ENCODE data around the gene BRD8.

DNA sequence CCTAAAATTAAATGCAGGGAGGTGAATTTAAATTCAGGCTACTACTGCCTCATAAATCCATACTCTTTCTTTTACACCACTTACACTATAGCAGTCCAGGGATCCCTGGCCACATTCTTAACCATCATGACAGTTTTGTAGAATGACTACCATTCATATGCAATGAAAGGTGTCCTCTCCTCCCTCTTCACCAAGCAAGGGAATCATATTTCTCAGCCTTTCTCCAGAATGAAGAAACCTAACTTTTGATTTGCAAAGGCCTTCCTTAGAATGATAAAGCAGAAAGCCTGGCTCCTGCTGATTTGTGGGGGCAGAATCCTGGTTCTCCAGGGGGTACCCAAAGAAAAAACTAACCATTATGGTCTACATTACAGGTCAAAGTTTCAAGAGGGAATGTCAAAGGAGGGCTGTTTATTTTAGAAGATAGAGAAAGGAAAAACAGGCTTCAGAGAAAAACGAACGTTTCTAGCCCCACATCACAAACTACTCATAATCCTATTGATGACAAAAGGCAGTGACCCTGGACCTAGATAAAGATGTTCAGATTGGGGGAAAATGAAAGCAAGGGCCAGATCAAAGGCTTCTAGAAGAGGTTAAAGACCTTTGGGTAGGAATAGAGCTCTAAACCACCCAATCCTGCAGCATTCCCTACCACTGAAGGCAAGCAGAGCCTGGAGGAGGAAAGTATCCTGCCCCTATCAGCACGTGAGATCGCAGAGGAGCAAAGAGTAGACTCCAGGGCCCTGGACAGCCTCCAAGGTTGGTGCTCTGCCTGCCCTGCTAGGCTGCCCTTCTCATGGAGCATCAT is 83.1 kb downstream of the BRD8 start:
- TF ChIP-seq, protein P1, sequence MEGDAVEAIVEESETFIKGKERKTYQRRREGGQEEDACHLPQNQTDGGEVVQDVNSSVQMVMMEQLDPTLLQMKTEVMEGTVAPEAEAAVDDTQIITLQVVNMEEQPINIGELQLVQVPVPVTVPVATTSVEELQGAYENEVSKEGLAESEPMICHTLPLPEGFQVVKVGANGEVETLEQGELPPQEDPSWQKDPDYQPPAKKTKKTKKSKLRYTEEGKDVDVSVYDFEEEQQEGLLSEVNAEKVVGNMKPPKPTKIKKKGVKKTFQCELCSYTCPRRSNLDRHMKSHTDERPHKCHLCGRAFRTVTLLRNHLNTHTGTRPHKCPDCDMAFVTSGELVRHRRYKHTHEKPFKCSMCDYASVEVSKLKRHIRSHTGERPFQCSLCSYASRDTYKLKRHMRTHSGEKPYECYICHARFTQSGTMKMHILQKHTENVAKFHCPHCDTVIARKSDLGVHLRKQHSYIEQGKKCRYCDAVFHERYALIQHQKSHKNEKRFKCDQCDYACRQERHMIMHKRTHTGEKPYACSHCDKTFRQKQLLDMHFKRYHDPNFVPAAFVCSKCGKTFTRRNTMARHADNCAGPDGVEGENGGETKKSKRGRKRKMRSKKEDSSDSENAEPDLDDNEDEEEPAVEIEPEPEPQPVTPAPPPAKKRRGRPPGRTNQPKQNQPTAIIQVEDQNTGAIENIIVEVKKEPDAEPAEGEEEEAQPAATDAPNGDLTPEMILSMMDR (IDR thresholded peaks at IDR 0.05 in 2 of 3, conservative IDR thresholded peaks at IDR 0.05 in 1 of 3; ENCODE audit: borderline replicate concordance in 1 of 3, insufficient read depth in 1 of 3, low read depth in 2 of 3, low read length in 2 of 3): no peak
- TF ChIP-seq POLR2A (IDR thresholded peaks at IDR 0.05; ENCODE audit: borderline replicate concordance, extremely low read depth, insufficient read depth, insufficient read length): no peak
- TF ChIP-seq, protein P2, sequence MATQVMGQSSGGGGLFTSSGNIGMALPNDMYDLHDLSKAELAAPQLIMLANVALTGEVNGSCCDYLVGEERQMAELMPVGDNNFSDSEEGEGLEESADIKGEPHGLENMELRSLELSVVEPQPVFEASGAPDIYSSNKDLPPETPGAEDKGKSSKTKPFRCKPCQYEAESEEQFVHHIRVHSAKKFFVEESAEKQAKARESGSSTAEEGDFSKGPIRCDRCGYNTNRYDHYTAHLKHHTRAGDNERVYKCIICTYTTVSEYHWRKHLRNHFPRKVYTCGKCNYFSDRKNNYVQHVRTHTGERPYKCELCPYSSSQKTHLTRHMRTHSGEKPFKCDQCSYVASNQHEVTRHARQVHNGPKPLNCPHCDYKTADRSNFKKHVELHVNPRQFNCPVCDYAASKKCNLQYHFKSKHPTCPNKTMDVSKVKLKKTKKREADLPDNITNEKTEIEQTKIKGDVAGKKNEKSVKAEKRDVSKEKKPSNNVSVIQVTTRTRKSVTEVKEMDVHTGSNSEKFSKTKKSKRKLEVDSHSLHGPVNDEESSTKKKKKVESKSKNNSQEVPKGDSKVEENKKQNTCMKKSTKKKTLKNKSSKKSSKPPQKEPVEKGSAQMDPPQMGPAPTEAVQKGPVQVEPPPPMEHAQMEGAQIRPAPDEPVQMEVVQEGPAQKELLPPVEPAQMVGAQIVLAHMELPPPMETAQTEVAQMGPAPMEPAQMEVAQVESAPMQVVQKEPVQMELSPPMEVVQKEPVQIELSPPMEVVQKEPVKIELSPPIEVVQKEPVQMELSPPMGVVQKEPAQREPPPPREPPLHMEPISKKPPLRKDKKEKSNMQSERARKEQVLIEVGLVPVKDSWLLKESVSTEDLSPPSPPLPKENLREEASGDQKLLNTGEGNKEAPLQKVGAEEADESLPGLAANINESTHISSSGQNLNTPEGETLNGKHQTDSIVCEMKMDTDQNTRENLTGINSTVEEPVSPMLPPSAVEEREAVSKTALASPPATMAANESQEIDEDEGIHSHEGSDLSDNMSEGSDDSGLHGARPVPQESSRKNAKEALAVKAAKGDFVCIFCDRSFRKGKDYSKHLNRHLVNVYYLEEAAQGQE (IDR thresholded peaks at IDR 0.05; ENCODE audit: low read depth): no peak
- TF ChIP-seq SP1 (IDR thresholded peaks at IDR 0.05; ENCODE audit: low read depth): no peak
- no peak for TF ChIP-seq EZH2 (IDR thresholded peaks at IDR 0.05)
- no peak for TF ChIP-seq POLR2AphosphoS5 (IDR thresholded peaks at IDR 0.05; ENCODE audit: low read depth, low read length)
- TF ChIP-seq YY1 (IDR thresholded peaks at IDR 0.05; ENCODE audit: extremely low read depth, insufficient replicate concordance, low read depth, low read length): no peak
